ENCODE measurements around the gene SPO11. TPM values are rescaled to one million over a fixed set of nuclear protein-coding genes. Genes with fewer than 3 reads are reported as not detected.

The SPO11 gene
- total RNA-seq (2022; extraction: Qiagen RNA extraction; ENCODE audit: low read depth) = not detected in 5 replicates

GRCh38 chr20:57329608-57330221 lies at the start of gene SPO11:
Gene SPO11 (plus strand): TSS chr20:57329803. CDS start chr20:57329868, 65 bp downstream.

GRCh38 chr20:57351042-57351783 lies 21.6 kb downstream of the SPO11 start, which contains the start of gene RAE1:
Gene RAE1 (plus strand): TSS chr20:57351255. CDS start chr20:57354039, 2,784 bp downstream.

GRCh38 chr20:57390604-57391438 lies 61.2 kb downstream of the SPO11 start, which contains the start of gene RBM38:
Gene RBM38 (plus strand): TSS chr20:57391396. CDS start chr20:57391582, 186 bp downstream.

Other genes starting within 250 kb of the SPO11 start
- gene BMP7, start 63.2 kb upstream of the SPO11 start, total RNA-seq (2022; extraction: Qiagen RNA extraction; ENCODE audit: low read depth) = 0.32 to 1.0 TPM (median 0.73 TPM) in 5 replicates
- 61.4 to 75.1 TPM (median 69.0 TPM) in 5 replicates for gene RAE1, start 21.5 kb downstream of the SPO11 start, total RNA-seq (2022; extraction: Qiagen RNA extraction; ENCODE audit: low read depth)
- 23.1 to 35.8 TPM (median 34.1 TPM) in 5 replicates for gene RBM38, start 61.6 kb downstream of the SPO11 start, total RNA-seq (2022; extraction: Qiagen RNA extraction; ENCODE audit: low read depth)
- 0.12 TPM in 1 of 5 replicates, not detected in the others for gene CTCFL, start 195.3 kb downstream of the SPO11 start, total RNA-seq (2022; extraction: Qiagen RNA extraction; ENCODE audit: low read depth)
- gene PCK1, start 231.3 kb downstream of the SPO11 start, total RNA-seq (2022; extraction: Qiagen RNA extraction; ENCODE audit: low read depth) = 0.05 TPM in 1 of 5 replicates, not detected in the others

All from A549 treated with CpdA at 1 μM for 4 hours (cell line).